Hematopoietic multipotent progenitor cell (in vitro differentiated cells): ENCODE data around the gene ARHGAP40. TPM values are rescaled to one million over a fixed set of nuclear protein-coding genes. Genes with fewer than 3 reads are reported as not detected.
A peak's percentile ranks its signal among the peaks of the same experiment; 100 is the strongest.

Source experiments
- DNase-seq, 3 donors: peaks; one replicate each; pipeline ENCODE4 v3.0.0-alpha.2; 2011 to 2015; ENCODE audit warnings: low read depth in 2 of 3, low spot score in 2 of 3
- total RNA-seq: library from RNA; depleted of rRNA; stranded (reverse); fragments of >200 nt; gene quantifications from one replicate; pipeline ENCODE4 v1.2.3, GENCODE V29; 2012

The ARHGAP40 gene
- total RNA-seq, 1 donor = not detected

GRCh38 chr20:38645980-38646858 is 44.6 kb downstream of the ARHGAP40 start:
- peak; percentile 80 to 88 (median 82) for DNase-seq

- peak in 1 of 3 donors; percentile 36 for DNase-seq
Measured at GRCh38 chr20:38649275-38649891, 47.8 kb downstream of the ARHGAP40 start.

- no peak for DNase-seq
Measured at GRCh38 chr20:38650010-38650409, 48.4 kb downstream of the ARHGAP40 start.

- no peak for DNase-seq
Measured at GRCh38 chr20:38651154-38651553, 49.5 kb downstream of the ARHGAP40 start.

- DNase-seq = no peak
Measured at GRCh38 chr20:38651562-38651961, 50.0 kb downstream of the ARHGAP40 start.

GRCh38 chr20:38652995-38653394 is 51.4 kb downstream of the ARHGAP40 start:
- DNase-seq = no peak

- no peak for DNase-seq
Measured at GRCh38 chr20:38657390-38657789, 55.8 kb downstream of the ARHGAP40 start.

GRCh38 chr20:38658879-38659596 is 57.4 kb downstream of the ARHGAP40 start:
- DNase-seq = no peak

GRCh38 chr20:38659597-38659880 is 57.9 kb downstream of the ARHGAP40 start:
- DNase-seq = no peak

GRCh38 chr20:38660429-38660828 is 58.8 kb downstream of the ARHGAP40 start:
- DNase-seq = no peak

- no peak for DNase-seq
Measured at GRCh38 chr20:38663660-38664059, 62.1 kb downstream of the ARHGAP40 start.

GRCh38 chr20:38664284-38664683 is 62.7 kb downstream of the ARHGAP40 start:
- DNase-seq = no peak

- DNase-seq = peak in 1 of 3 donors; percentile 22
Measured at GRCh38 chr20:38665094-38665493, 63.5 kb downstream of the ARHGAP40 start.

GRCh38 chr20:38665506-38666285 is 64.1 kb downstream of the ARHGAP40 start:
- DNase-seq = no peak

GRCh38 chr20:38667417-38667956 is 65.9 kb downstream of the ARHGAP40 start:
- DNase-seq = no peak

GRCh38 chr20:38669688-38670087 is 68.1 kb downstream of the ARHGAP40 start:
- DNase-seq = no peak

- no peak for DNase-seq
Measured at GRCh38 chr20:38670786-38671185, 69.2 kb downstream of the ARHGAP40 start.

GRCh38 chr20:38671186-38671585 is 69.6 kb downstream of the ARHGAP40 start:
- DNase-seq = no peak

- DNase-seq = no peak
Measured at GRCh38 chr20:38671701-38672292, 70.2 kb downstream of the ARHGAP40 start.

- DNase-seq = no peak
Measured at GRCh38 chr20:38672504-38672903, 70.9 kb downstream of the ARHGAP40 start.
